ENCODE data around the gene CD96. TPM values are rescaled to one million over a fixed set of nuclear protein-coding genes. Genes with fewer than 3 reads are reported as not detected.

Gene CD96, protein sequence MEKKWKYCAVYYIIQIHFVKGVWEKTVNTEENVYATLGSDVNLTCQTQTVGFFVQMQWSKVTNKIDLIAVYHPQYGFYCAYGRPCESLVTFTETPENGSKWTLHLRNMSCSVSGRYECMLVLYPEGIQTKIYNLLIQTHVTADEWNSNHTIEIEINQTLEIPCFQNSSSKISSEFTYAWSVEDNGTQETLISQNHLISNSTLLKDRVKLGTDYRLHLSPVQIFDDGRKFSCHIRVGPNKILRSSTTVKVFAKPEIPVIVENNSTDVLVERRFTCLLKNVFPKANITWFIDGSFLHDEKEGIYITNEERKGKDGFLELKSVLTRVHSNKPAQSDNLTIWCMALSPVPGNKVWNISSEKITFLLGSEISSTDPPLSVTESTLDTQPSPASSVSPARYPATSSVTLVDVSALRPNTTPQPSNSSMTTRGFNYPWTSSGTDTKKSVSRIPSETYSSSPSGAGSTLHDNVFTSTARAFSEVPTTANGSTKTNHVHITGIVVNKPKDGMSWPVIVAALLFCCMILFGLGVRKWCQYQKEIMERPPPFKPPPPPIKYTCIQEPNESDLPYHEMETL
- polyA plus RNA-seq (2011; rRNA removed), result 0.12 and 0.41 TPM in 2 replicates
- not detected in 2 replicates for polyA minus RNA-seq (2011; rRNA and poly(A)+ RNA removed)

DNA sequence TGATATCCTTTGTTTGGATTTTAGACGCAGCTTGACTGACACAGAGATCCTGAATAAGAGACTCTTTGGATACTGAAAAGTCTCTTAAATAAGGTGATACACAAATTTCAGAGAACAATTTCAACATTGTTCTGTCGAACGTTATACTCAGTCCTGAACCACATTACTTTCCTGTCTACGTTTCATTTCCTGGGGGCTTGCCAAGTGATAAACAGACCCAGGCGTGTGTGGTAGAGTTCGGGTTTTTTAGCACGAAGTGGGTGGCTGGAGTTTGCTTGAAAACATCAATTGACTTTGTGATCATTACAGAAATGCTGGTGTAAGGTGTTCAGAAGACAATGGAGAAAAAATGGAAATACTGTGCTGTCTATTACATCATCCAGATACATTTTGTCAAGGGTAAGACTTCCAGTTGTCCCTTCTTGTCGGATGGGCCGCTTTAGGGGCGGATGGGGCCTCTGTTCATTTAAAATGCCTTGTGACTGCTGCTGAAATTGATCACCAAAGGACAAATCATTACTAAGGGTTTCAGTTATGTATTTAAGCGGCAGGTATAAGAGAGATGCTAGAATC, at the start of gene CD96:
Gene CD96, plus strand, starts transcription at position 287 of the 573 bp plus-strand sequence. Its CDS starts 52 bp downstream, at position 339.
- H3K9me3 ChIP-seq (ENCODE audit: control insufficient read depth, insufficient read depth, low read length), result no peaks in the 10 kb centered on the region
- DNase-seq (ENCODE audit: low read depth, low spot score), result no peak
- H3K27ac ChIP-seq (ENCODE audit: low read depth, low read length), result no peak within 1 kb of the TSS
- H3K4me3 ChIP-seq (ENCODE audit: low read depth, low read length), result no peak within 1 kb of the TSS
- ChIA-PET CTCF (interaction anchor here (0.6 to 1.6 kb wide), 2 partner anchors 150 to 461 kb away, joined by 3 to 5 read pairs; no protein-coding TSS in a partner anchor), POLR2A (no interaction called here)
- no peaks in the 10 kb centered on the region for H3K27me3 ChIP-seq (ENCODE audit: control insufficient read depth, insufficient read depth, low read length)
- TF ChIP-seq, protein P1, sequence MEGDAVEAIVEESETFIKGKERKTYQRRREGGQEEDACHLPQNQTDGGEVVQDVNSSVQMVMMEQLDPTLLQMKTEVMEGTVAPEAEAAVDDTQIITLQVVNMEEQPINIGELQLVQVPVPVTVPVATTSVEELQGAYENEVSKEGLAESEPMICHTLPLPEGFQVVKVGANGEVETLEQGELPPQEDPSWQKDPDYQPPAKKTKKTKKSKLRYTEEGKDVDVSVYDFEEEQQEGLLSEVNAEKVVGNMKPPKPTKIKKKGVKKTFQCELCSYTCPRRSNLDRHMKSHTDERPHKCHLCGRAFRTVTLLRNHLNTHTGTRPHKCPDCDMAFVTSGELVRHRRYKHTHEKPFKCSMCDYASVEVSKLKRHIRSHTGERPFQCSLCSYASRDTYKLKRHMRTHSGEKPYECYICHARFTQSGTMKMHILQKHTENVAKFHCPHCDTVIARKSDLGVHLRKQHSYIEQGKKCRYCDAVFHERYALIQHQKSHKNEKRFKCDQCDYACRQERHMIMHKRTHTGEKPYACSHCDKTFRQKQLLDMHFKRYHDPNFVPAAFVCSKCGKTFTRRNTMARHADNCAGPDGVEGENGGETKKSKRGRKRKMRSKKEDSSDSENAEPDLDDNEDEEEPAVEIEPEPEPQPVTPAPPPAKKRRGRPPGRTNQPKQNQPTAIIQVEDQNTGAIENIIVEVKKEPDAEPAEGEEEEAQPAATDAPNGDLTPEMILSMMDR (IDR thresholded peaks at IDR 0.05; ENCODE audit: low read depth, low read length), result no peak

DNA sequence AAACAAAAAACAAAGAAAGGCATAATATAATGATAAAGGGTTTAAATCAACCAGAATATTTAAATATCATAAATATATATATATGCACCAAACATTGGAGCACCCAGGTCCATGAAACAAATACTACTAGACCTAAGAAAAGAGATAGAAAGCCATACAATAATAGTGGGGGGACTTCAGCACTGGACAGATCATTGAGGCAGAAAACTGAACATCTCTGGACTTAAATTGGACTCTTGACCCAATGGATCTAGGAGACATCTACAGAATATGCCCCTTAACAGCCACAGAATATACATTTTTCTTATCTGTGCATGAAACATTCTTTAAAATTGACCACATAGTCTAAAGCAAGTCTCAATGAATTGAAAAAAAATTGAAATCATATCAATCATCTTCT, 48.7 kb upstream of the CD96 start:
- DNase-seq (ENCODE audit: low read depth, low spot score), result no peak
- H3K4me3 ChIP-seq (ENCODE audit: low read depth, low read length), result no peak overlapping the region
- POLR2A ChIA-PET, result no interaction called here
- no peaks in the 10 kb centered on the region for H3K9me3 ChIP-seq (ENCODE audit: control insufficient read depth, insufficient read depth, low read length)
- H3K27me3 ChIP-seq (ENCODE audit: control insufficient read depth, insufficient read depth, low read length), result no peaks in the 10 kb centered on the region
- TF ChIP-seq, protein P1 (IDR thresholded peaks at IDR 0.05; ENCODE audit: low read depth, low read length), result no peak
- no peak overlapping the region for H3K27ac ChIP-seq (ENCODE audit: low read depth, low read length)
- CTCF ChIA-PET, result no interaction called here

DNA sequence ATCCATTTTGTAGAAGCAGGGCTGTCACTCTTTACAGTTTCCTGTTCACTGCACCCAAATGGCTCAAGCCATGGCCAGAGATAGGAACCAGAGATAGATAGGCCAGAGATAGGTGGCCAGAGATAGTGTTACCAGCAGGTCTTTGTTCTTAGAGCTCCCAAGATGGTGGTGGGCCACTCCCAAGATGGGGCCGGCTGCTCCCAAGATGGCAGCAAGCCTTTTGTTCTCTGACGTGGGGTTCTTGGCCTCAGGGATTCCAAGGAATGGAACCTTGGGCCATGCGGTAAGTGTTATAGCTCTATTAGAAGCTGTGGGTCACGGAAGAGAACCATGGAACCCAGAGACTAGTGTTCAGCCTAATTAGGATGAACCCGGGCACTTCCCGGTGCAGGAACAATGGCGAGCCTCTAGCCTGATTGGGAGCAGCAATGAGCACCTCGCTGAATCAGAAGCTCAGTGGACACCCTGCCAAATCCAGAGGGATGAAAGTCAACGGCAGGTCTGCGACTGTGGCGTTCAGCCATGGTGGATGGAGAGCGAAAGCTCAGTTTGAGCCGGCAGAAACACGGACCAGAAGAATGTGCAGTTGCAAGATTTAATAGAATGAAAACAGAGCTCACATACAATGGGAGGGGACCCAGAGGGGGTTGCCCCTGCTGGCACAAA, 45.0 kb upstream of the CD96 start:
- no peaks in the 10 kb centered on the region for H3K27me3 ChIP-seq (ENCODE audit: control insufficient read depth, insufficient read depth, low read length)
- no peak overlapping the region for H3K4me3 ChIP-seq (ENCODE audit: low read depth, low read length)
- ChIA-PET CTCF (no interaction called here), POLR2A (no interaction called here)
- DNase-seq (ENCODE audit: low read depth, low spot score), result no peak
- TF ChIP-seq, protein P1 (IDR thresholded peaks at IDR 0.05; ENCODE audit: low read depth, low read length), result no peak
- no peak overlapping the region for H3K27ac ChIP-seq (ENCODE audit: low read depth, low read length)
- H3K9me3 ChIP-seq (ENCODE audit: control insufficient read depth, insufficient read depth, low read length), result no peaks in the 10 kb centered on the region

DNA sequence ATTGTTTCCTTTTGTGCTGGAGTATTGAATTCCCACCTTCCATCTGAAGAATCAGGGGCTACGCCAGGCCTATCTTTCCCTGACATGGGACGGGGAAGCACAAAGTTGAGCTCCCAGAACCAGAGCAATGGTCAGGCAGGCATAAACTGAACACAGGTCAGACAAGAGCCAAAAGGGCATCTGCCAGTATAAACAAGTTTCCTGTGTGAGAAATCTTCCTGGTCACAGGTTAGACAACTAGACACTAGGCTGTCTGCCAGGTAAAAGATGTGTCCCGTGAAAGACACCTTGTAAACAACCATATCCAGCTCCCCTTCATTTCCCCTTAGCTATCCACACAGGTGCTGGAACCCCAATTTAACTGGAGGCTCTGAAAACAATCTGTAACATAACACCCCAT, 44.0 kb upstream of the CD96 start:
- H3K27me3 ChIP-seq (ENCODE audit: control insufficient read depth, insufficient read depth, low read length), result no peaks in the 10 kb centered on the region
- H3K4me3 ChIP-seq (ENCODE audit: low read depth, low read length), result no peak overlapping the region
- DNase-seq (ENCODE audit: low read depth, low spot score), result no peak
- no peaks in the 10 kb centered on the region for H3K9me3 ChIP-seq (ENCODE audit: control insufficient read depth, insufficient read depth, low read length)
- TF ChIP-seq, protein P1 (IDR thresholded peaks at IDR 0.05; ENCODE audit: low read depth, low read length), result no peak
- POLR2A ChIA-PET, result no interaction called here
- H3K27ac ChIP-seq (ENCODE audit: low read depth, low read length), result no peak overlapping the region
- CTCF ChIA-PET, result no interaction called here
